GM10248 (cell line): ENCODE results near the gene FKBP15.

ENCODE experiments used
- CTCF ChIA-PET: fragments of 300-600 bp; sonication (Branson Sonifier 250); formaldehyde crosslinking; extraction: SDS; loops from one replicate; lab custom pipeline; 2021; ENCODE audit warnings: antibody characterized with exemption; lab: Yijun Ruan, JAX
- POLR2A ChIA-PET: fragments of 350-650 bp; sonication (Branson Sonifier 250); formaldehyde crosslinking; extraction: SDS; loops from one replicate; lab custom pipeline; 2020; ENCODE audit warnings: antibody characterized with exemption; lab: Yijun Ruan, JAX
- DNase-seq: peaks from one replicate; pipeline ENCODE4 v3.0.0; 2012; ENCODE audit errors: extremely low spot score
- TF ChIP-seq, protein P1 (sequence below): IDR thresholded peaks from 2 replicates; pipeline ENCODE4 v1.5.1; 2012; ENCODE audit warnings: mild to moderate bottlenecking, low read depth; ENCODE audit errors: extremely low read depth, missing control alignments, control extremely low read depth

Gene FKBP15, protein sequence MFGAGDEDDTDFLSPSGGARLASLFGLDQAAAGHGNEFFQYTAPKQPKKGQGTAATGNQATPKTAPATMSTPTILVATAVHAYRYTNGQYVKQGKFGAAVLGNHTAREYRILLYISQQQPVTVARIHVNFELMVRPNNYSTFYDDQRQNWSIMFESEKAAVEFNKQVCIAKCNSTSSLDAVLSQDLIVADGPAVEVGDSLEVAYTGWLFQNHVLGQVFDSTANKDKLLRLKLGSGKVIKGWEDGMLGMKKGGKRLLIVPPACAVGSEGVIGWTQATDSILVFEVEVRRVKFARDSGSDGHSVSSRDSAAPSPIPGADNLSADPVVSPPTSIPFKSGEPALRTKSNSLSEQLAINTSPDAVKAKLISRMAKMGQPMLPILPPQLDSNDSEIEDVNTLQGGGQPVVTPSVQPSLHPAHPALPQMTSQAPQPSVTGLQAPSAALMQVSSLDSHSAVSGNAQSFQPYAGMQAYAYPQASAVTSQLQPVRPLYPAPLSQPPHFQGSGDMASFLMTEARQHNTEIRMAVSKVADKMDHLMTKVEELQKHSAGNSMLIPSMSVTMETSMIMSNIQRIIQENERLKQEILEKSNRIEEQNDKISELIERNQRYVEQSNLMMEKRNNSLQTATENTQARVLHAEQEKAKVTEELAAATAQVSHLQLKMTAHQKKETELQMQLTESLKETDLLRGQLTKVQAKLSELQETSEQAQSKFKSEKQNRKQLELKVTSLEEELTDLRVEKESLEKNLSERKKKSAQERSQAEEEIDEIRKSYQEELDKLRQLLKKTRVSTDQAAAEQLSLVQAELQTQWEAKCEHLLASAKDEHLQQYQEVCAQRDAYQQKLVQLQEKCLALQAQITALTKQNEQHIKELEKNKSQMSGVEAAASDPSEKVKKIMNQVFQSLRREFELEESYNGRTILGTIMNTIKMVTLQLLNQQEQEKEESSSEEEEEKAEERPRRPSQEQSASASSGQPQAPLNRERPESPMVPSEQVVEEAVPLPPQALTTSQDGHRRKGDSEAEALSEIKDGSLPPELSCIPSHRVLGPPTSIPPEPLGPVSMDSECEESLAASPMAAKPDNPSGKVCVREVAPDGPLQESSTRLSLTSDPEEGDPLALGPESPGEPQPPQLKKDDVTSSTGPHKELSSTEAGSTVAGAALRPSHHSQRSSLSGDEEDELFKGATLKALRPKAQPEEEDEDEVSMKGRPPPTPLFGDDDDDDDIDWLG

DNA sequence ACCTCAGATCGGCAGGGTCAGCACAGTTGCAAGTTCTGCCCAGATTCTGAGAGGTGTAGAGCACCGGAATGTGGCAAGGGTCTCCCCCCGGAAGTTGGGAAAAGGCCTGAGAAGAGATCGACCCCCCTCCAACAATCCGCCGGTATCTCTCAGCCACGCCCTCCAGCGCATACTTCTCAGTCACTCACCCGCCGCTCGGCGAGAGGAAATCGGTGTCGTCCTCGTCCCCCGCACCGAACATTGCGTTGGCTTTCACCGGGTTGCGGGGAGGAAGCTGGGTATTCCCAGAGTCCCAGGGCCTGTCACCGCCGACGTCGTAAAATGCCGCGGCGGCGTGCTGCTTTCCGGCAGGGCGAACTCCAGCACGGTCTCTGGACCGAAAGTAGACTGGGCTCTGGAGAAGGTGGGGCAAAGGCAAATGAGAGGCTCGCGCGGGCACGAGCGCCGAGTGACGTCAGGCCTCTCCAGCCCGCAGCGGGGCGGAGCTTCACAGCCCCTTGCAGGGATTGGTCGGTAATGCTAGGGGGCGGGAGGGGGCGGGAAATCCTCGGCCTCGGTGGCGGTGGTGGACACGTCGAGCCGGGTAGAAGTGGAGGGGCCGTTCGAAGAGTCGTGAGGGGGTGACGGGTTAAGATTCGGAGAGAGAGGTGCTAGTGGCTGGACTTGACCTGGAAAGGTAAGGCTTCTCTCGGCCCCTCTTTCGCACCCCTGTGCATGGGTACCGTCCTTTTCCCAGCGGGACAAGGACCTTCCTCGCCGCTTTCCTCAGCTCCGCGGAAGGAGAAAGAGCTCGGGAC, at the start of gene FKBP15, which contains the start of gene SLC31A1:
FKBP15 (minus strand) TSS at position 275 of the 797 bp plus-strand sequence; CDS start at position 241, 34 bp downstream.
SLC31A1 (plus strand) TSS at position 542 of the 797 bp plus-strand sequence. CDS start 34,605 bp downstream, outside the sequence.
- POLR2A ChIA-PET, result interaction anchor here (0.6 to 1.8 kb wide), 9 partner anchors 10 to 189 kb away, joined by 3 to 8 read pairs (median 4); partner anchors contain the start of genes C9orf43, CDC26 and POLE3
- CTCF ChIA-PET, result interaction anchor here (1.1 to 3.7 kb wide), 11 partner anchors 9 to 225 kb away, joined by 3 to 26 read pairs (median 4); partner anchors contain the start of genes CDC26, PRPF4, SLC31A2 and WDR31
- TF ChIP-seq, protein P1, sequence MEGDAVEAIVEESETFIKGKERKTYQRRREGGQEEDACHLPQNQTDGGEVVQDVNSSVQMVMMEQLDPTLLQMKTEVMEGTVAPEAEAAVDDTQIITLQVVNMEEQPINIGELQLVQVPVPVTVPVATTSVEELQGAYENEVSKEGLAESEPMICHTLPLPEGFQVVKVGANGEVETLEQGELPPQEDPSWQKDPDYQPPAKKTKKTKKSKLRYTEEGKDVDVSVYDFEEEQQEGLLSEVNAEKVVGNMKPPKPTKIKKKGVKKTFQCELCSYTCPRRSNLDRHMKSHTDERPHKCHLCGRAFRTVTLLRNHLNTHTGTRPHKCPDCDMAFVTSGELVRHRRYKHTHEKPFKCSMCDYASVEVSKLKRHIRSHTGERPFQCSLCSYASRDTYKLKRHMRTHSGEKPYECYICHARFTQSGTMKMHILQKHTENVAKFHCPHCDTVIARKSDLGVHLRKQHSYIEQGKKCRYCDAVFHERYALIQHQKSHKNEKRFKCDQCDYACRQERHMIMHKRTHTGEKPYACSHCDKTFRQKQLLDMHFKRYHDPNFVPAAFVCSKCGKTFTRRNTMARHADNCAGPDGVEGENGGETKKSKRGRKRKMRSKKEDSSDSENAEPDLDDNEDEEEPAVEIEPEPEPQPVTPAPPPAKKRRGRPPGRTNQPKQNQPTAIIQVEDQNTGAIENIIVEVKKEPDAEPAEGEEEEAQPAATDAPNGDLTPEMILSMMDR, result no peak
- peak; percentile 97 for DNase-seq

GRCh38 chr9:113269871-113270270, 48.8 kb upstream of the FKBP15 start:
- TF ChIP-seq, protein P1, result no peak
- ChIA-PET CTCF (interaction anchor here (0.9 to 1.8 kb wide), 5 partner anchors 13 to 322 kb away, joined by 3 to 4 read pairs (median 3); partner anchors contain the start of gene ALAD), POLR2A (no interaction called here)
- no peak for DNase-seq

GRCh38 chr9:113269355-113269754, 48.3 kb upstream of the FKBP15 start:
- TF ChIP-seq, protein P1, result no peak
- CTCF ChIA-PET, result interaction anchor here (0.9 to 1.8 kb wide), 5 partner anchors 12 to 322 kb away, joined by 3 to 4 read pairs (median 3); partner anchors contain the start of gene ALAD
- POLR2A ChIA-PET, result no interaction called here
- no peak for DNase-seq

- CTCF ChIA-PET, result interaction anchor here (1.5 kb wide), 1 partner anchor 11 kb away, joined by 4 read pairs; no protein-coding TSS in a partner anchor
- no peak for DNase-seq
- POLR2A ChIA-PET, result no interaction called here
- TF ChIP-seq, protein P1, result no peak
These were observed 47.0 kb upstream of the FKBP15 start for GRCh38 chr9:113267911-113268566.

DNA sequence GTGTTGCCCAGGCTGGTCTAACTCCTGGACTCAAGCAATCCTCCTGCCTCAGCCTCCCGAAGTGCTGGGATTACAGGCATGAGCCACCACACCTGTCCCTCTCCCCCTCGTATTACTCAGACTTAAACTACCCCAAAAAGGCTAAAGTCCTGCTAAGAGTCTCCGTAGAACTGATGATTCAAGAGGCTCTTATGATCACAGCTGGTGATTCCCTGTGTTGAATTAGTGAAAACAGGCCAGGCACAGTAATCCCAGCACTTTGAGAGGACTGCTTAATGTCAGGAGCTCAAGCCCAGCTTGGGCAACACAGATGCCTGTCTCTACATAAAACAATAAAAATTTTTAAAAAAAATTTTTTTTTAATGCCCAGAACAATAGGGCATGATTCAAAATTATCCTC, 45.1 kb upstream of the FKBP15 start:
- ChIA-PET POLR2A (no interaction called here), CTCF (interaction anchor here (10.8 kb wide), 1 partner anchor 8 kb away, joined by 79 read pairs; the partner anchor contains the start of genes CDC26 and PRPF4)
- TF ChIP-seq, protein P1, result no peak
- no peak for DNase-seq
